RWPE1 (cell line): Measurements from ENCODE around the gene OR10A2.
"Not testable (repeated sequence)": the region's sequence is repeated elsewhere in the genome, so short reads cannot be mapped to it uniquely, and the experiment has no call there.

Experiments
- CTCF ChIA-PET: fragments of 350-600 bp; sonication (Branson Sonifier 250); formaldehyde crosslinking; extraction: SDS; loops from one replicate; lab custom pipeline; 2021; lab: Yijun Ruan, JAX
- POLR2A ChIA-PET: fragments of 400-600 bp; formaldehyde crosslinking; extraction: SDS; loops from one replicate; lab custom pipeline; 2020; ENCODE audit warnings: antibody characterized with exemption; ENCODE audit not compliant: low non-redundant PET; lab: Yijun Ruan, JAX
- DNase-seq: peaks from one replicate; pipeline ENCODE4 v3.0.0; 2012; ENCODE audit warnings: low spot score
- H3K27ac ChIP-seq: fragments of 450-650 bp; 2 replicates; pipeline ENCODE4 v1.5.1; 2017
- CTCF ChIP-seq: fragments of 450-650 bp; conservative IDR thresholded peaks from 2 replicates; pipeline ENCODE4 v1.5.1; 2017; ENCODE audit warnings: low read depth, mild to moderate bottlenecking

Gene OR10A2

GRCh38 chr11:6875761-6876160 is 12.9 kb downstream of the OR10A2 start:
- no peak for TF ChIP-seq CTCF
- DNase-seq, result no peak
- ChIA-PET POLR2A (no interaction called here), CTCF (no interaction called here)
- no peak overlapping the region for H3K27ac ChIP-seq

GRCh38 chr11:6876325-6876724 is 13.5 kb downstream of the OR10A2 start, which contains the start of gene OR10A4:
TSS of gene OR10A4 (plus strand) at chr11:6876625. CDS start at chr11:6876648, 23 bp downstream.
- ChIA-PET CTCF (no interaction called here), POLR2A (no interaction called here)
- no peak for TF ChIP-seq CTCF

GRCh38 chr11:6876914-6877313 is 14.1 kb downstream of the OR10A2 start:
- ChIA-PET CTCF (no interaction called here), POLR2A (no interaction called here)
- no peak overlapping the region for H3K27ac ChIP-seq
- DNase-seq, result no peak
- no peak for TF ChIP-seq CTCF

More at GRCh38 chr11:6876325-6876724, 13.5 kb downstream of the OR10A2 start, which contains the start of gene OR10A4:
- H3K27ac ChIP-seq, result no peak within 1 kb of the TSS
- DNase-seq, result no peak

GRCh38 chr11:6882751-6883150 is 19.9 kb downstream of the OR10A2 start:
- ChIA-PET POLR2A (no interaction called here), CTCF (no interaction called here)
- TF ChIP-seq CTCF, result no peak
- DNase-seq, result no peak
- no peak overlapping the region for H3K27ac ChIP-seq

GRCh38 chr11:6887711-6888110 is 24.9 kb downstream of the OR10A2 start:
- DNase-seq, POLR2A ChIA-PET, H3K27ac ChIP-seq, CTCF ChIA-PET: not testable (repeated sequence)

GRCh38 chr11:6888830-6889229 is 26.0 kb downstream of the OR10A2 start:
- ChIA-PET POLR2A (no interaction called here), CTCF (no interaction called here)
- DNase-seq, result no peak
- no peak for TF ChIP-seq CTCF
- H3K27ac ChIP-seq, result no peak overlapping the region

- no peak for DNase-seq
- H3K27ac ChIP-seq, result no peak overlapping the region
- CTCF ChIA-PET, result no interaction called here
- no peak for TF ChIP-seq CTCF
- POLR2A ChIA-PET, result no interaction called here
Observed at GRCh38 chr11:6889835-6890234, 27.0 kb downstream of the OR10A2 start.
